HCT116 (cell line): ENCODE results near the gene HSPA12A.

Experiments used
- CTCF ChIP-seq, 3 experiments: fragments of 200-600 bp in 1 of 3; sonication (generic) in 1 of 3; IDR thresholded peaks in 2 of 3; conservative IDR thresholded peaks in 1 of 3; 2 replicates each; pipeline ENCODE4 v1.5.1; 2012 to 2017; ENCODE audit warnings: low read depth in 2 of 3, low read length in 2 of 3, antibody characterized with exemption in 1 of 3, borderline replicate concordance in 1 of 3, control low read depth in 1 of 3, mild to moderate bottlenecking in 1 of 3, mixed read lengths in 1 of 3, mixed run types in 1 of 3, moderate library complexity in 1 of 3; ENCODE audit not compliant: insufficient read depth in 1 of 3
- EGR1 ChIP-seq: IDR thresholded peaks from 2 replicates; pipeline ENCODE4 v1.6.1; 2012; ENCODE audit warnings: low read depth
- EZH2 ChIP-seq: fragments of 200-600 bp; sonication (generic); IDR thresholded peaks from 2 replicates; pipeline ENCODE4 v1.6.1; 2017; ENCODE audit warnings: antibody characterized with exemption, mixed run types
- MAX ChIP-seq: IDR thresholded peaks from 2 replicates; pipeline ENCODE4 v1.6.1; 2012
- POLR2A ChIP-seq: IDR thresholded peaks from 2 replicates; pipeline ENCODE4 v1.7.0; 2011; ENCODE audit warnings: borderline replicate concordance; ENCODE audit not compliant: insufficient read depth, insufficient read length; ENCODE audit errors: extremely low read depth
- SRF ChIP-seq: IDR thresholded peaks from 2 replicates; pipeline ENCODE4 v1.6.1; 2012; ENCODE audit warnings: low read depth
- TCF7L2 ChIP-seq: IDR thresholded peaks from 2 replicates; pipeline ENCODE4 v1.7.0; 2011; ENCODE audit warnings: borderline replicate concordance, inconsistent platforms; ENCODE audit not compliant: insufficient read depth, insufficient read length; ENCODE audit errors: extremely low read depth

- TF ChIP-seq CTCF (IDR thresholded peaks at IDR 0.05 in 2 of 3, conservative IDR thresholded peaks at IDR 0.05 in 1 of 3; ENCODE audit: borderline replicate concordance in 1 of 3, insufficient read depth in 1 of 3, low read depth in 2 of 3, low read length in 2 of 3) (no peak), EZH2 (no peak), SRF (no peak), EGR1 (no peak), MAX (no peak), TCF7L2 (no peak), POLR2A (no peak)
These were observed 113.0 kb downstream of the HSPA12A start for GRCh38 chr10:116629340-116629739.
